Prostate gland (tissue), 2 donors: Measurements from ENCODE around the gene CLPTM1L.

Source experiments
- CTCF ChIP-seq, 4 experiments: fragments of 200-600 bp in 2 of 4; fragments of 450-650 bp in 2 of 4; sonication (generic) in 2 of 4; IDR thresholded peaks; 1 replicate in 3 of 4; 2 replicates in 1 of 4; pipeline ENCODE4 v1.5.1; 2016 to 2019; ENCODE audit warnings: antibody characterized with exemption in 4 of 4, mild to moderate bottlenecking in 2 of 4, moderate library complexity in 2 of 4
- POLR2A ChIP-seq: fragments of 450-650 bp; IDR thresholded peaks from one replicate; pipeline ENCODE4 v1.6.1; 2016; ENCODE audit warnings: antibody characterized with exemption, mild to moderate bottlenecking
- POLR2AphosphoS5 ChIP-seq: sonication (generic); formaldehyde crosslinking; IDR thresholded peaks from one replicate; pipeline ENCODE4 v1.6.1; 2017; ENCODE audit warnings: antibody characterized with exemption

DNA sequence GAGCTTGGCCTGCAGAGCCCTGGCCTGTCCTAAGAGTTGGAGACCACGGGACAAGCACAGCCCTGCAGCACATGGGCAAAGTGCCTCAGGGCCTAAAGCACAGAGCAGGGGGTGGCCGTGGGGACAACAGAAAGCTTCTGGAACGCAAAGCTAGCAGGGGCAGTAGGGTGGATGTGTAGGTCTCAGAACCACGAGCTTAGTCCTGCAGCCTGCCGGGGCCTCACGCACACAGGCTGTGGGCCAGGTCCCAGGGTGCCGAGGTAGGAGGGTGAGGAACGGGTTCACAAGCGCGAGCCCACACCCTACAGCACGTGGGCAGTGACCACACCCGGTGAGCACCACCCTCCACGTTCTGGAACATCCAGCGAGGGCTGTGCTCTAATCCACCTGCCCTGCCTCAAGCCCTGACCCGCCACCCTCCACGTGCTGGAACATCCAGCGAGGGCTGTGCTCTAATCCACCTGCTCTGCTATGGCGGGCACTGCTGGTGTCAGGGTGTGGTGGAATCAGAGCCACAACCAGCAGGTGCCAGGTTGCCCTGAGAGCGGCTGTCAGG, 9.3 kb downstream of the CLPTM1L start:
- TF ChIP-seq CTCF (IDR thresholded peaks at IDR 0.05) (no peak), POLR2A (no peak), POLR2AphosphoS5 (no peak)
